ENCODE results near the gene SMYD3.

Gene SMYD3

DNA sequence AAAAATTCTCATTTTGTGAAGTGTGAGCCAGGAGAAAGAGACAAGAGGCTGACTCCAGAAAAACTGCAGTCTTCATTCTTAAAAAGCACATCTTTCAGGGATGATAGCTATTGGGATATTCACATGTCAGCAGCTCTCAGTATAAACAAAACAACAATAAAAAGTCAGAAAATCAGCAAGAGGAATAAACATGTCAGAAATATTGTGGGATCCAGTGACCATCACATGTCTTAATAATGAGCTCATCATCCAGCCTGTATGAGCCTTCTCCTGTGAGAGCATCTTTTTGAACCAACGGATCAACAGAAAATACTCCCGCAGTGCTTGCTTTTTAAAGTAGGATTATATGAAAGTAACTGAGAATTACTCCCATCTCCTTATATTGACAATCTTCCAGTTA lies 241.6 kb downstream of the SMYD3 start:
- no peak for TF ChIP-seq CTCF (conservative IDR thresholded peaks at IDR 0.05; ENCODE audit: low read depth, low read length)
- H2AFZ ChIP-seq (ENCODE audit: low read depth), result no peak overlapping the region
- no peaks in the 10 kb centered on the region for H4K20me1 ChIP-seq (ENCODE audit: insufficient read depth)
- H3K27me3 ChIP-seq (ENCODE audit: insufficient read depth, low read depth), result no peaks in the 10 kb centered on the region
- H3K4me3 ChIP-seq (IDR thresholded peaks at IDR 0.05; ENCODE audit: insufficient read depth, low read depth, low read length), result no peak overlapping the region
- H3K27ac ChIP-seq, result no peak overlapping the region
- H3K4me1 ChIP-seq (ENCODE audit: low read depth, poor library complexity, severe bottlenecking), result no peaks in the 10 kb centered on the region
- no peak overlapping the region for H3K9ac ChIP-seq
- H3K4me2 ChIP-seq, result no peak overlapping the region
- H3K79me2 ChIP-seq (ENCODE audit: insufficient read depth, low read depth), result no peaks in the 10 kb centered on the region
- H3K36me3 ChIP-seq (ENCODE audit: insufficient read depth), result no peaks in the 10 kb centered on the region

DNA sequence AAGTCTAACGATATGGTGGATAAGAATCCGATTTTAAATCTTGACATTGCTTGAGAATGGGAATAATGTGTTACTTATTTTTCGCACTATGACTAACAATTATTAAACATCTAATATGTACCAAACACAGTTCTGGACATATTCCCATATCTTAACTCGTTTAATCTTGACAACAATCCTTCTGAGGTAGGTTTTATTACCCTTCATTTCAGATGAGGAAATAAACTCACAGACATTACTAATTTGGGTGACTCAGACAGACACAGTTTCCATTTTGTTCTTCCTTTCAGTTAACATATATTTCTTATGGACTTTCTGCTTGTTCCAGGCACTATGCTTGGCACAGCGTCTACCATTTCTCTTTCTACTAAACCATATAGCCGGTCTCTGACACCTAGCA lies 244.8 kb downstream of the SMYD3 start:
- Histone ChIP-seq H3K27me3 (ENCODE audit: insufficient read depth, low read depth) (no peaks in the 10 kb centered on the region), H3K36me3 (ENCODE audit: insufficient read depth) (no peaks in the 10 kb centered on the region), H4K20me1 (ENCODE audit: insufficient read depth) (no peaks in the 10 kb centered on the region), H3K27ac (no peak overlapping the region), H3K79me2 (ENCODE audit: insufficient read depth, low read depth) (no peaks in the 10 kb centered on the region), H2AFZ (ENCODE audit: low read depth) (no peak overlapping the region), H3K4me3 (IDR thresholded peaks at IDR 0.05; ENCODE audit: insufficient read depth, low read depth, low read length) (no peak overlapping the region), H3K4me2 (no peak overlapping the region), H3K4me1 (ENCODE audit: low read depth, poor library complexity, severe bottlenecking) (no peaks in the 10 kb centered on the region), H3K9ac (no peak overlapping the region)
- TF ChIP-seq CTCF (conservative IDR thresholded peaks at IDR 0.05; ENCODE audit: low read depth, low read length), result no peak

DNA sequence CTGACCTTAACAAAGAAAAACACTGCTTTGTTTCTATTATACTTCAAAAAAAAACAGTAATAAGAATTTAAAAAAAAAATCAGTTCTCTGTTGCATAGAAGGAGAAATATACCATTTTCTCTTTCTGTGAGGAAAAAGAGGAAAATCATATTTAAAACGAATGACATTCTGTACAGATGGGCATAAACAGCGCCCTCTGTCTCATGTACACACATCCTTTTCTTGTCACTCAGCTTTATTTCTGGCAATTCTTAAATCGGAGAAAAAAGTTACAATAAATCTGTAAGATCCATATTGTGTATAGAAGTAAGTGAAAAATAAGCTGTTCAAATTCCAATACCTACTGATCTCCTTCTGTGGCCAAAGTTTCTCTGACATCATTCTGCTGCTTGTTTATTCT lies 245.4 kb downstream of the SMYD3 start:
- Histone ChIP-seq H3K79me2 (ENCODE audit: insufficient read depth, low read depth) (no peaks in the 10 kb centered on the region), H2AFZ (ENCODE audit: low read depth) (no peak overlapping the region), H3K9ac (no peak overlapping the region), H3K36me3 (ENCODE audit: insufficient read depth) (no peaks in the 10 kb centered on the region), H3K27ac (no peak overlapping the region), H3K4me1 (ENCODE audit: low read depth, poor library complexity, severe bottlenecking) (no peaks in the 10 kb centered on the region), H4K20me1 (ENCODE audit: insufficient read depth) (no peaks in the 10 kb centered on the region), H3K27me3 (ENCODE audit: insufficient read depth, low read depth) (no peaks in the 10 kb centered on the region), H3K4me2 (no peak overlapping the region), H3K4me3 (IDR thresholded peaks at IDR 0.05; ENCODE audit: insufficient read depth, low read depth, low read length) (no peak overlapping the region)
- TF ChIP-seq CTCF (conservative IDR thresholded peaks at IDR 0.05; ENCODE audit: low read depth, low read length), result no peak

GRCh38 chr1:246258250-246258649 lies 248.8 kb downstream of the SMYD3 start:
- no peak overlapping the region for H3K4me2 ChIP-seq
- no peaks in the 10 kb centered on the region for H3K4me1 ChIP-seq (ENCODE audit: low read depth, poor library complexity, severe bottlenecking)

More at GRCh38 chr1:246258250-246258649, 248.8 kb downstream of the SMYD3 start:
- H3K4me3 ChIP-seq (IDR thresholded peaks at IDR 0.05; ENCODE audit: insufficient read depth, low read depth, low read length), result no peak overlapping the region
- no peaks in the 10 kb centered on the region for H3K36me3 ChIP-seq (ENCODE audit: insufficient read depth)
- H3K27ac ChIP-seq, result no peak overlapping the region
- no peak overlapping the region for H2AFZ ChIP-seq (ENCODE audit: low read depth)
- H3K9ac ChIP-seq, result no peak overlapping the region
- no peaks in the 10 kb centered on the region for H3K79me2 ChIP-seq (ENCODE audit: insufficient read depth, low read depth)
- H3K27me3 ChIP-seq (ENCODE audit: insufficient read depth, low read depth), result no peaks in the 10 kb centered on the region
- no peaks in the 10 kb centered on the region for H4K20me1 ChIP-seq (ENCODE audit: insufficient read depth)
- no peak for TF ChIP-seq CTCF (conservative IDR thresholded peaks at IDR 0.05; ENCODE audit: low read depth, low read length)
